GM12878 (cell line): ENCODE measurements around the gene TESK2. TPM values are rescaled to one million over a fixed set of nuclear protein-coding genes. Genes with fewer than 3 reads are reported as not detected.

Source experiments
- ATAC-seq: fragments of 200-7000 bp; cut with Tn5 transposase; 3 replicates; pipeline ENCODE4 v1.9.1; 2020; ENCODE audit warnings: mild to moderate bottlenecking, moderate library complexity
- BruUV-seq: library from RNA; stranded (reverse); fragments of 400-500 nt; replicated peaks from 2 replicates; lab custom pipeline; 2021; lab: Mats Ljungman, UMichigan
- CTCF ChIA-PET: fragments of 300-600 bp; sonication (Branson Sonifier 250); formaldehyde crosslinking; extraction: SDS; loops from one replicate; lab custom pipeline; 2021; ENCODE audit warnings: inconsistent platforms; lab: Yijun Ruan, JAX
- POLR2A ChIA-PET: fragments of 350-600 bp; formaldehyde crosslinking; extraction: SDS; loops from one replicate; lab custom pipeline; 2021; ENCODE audit warnings: inconsistent platforms; lab: Charles Lee
- RAD21 ChIA-PET: fragments of 300-600 bp; sonication (Branson Sonifier 250); formaldehyde crosslinking; loops from one replicate; lab custom pipeline; 2023; ENCODE audit warnings: antibody characterized with exemption; ENCODE audit not compliant: unreplicated experiment; lab: Charles Lee
- SMC1A ChIA-PET: fragments of 300-600 bp; sonication (Branson Sonifier 250); formaldehyde crosslinking; loops from one replicate; lab custom pipeline; 2023; ENCODE audit not compliant: unreplicated experiment, uncharacterized antibody; lab: Charles Lee
- DNase-seq: peaks from one replicate; pipeline ENCODE4 v3.0.0-alpha.2; 2011; ENCODE audit warnings: low read depth, low spot score
- FAIRE-seq: peaks from 3 replicates; lab custom pipeline; 2011; peaks lifted over from hg19 to GRCh38; lab: Jason Lieb, UNC
- H2AFZ ChIP-seq: 2 replicates; pipeline ENCODE4 v1.6.0; 2011; ENCODE audit warnings: low read depth, low read length, control low read depth; ENCODE audit not compliant: control insufficient read depth
- H3K27ac ChIP-seq: 2 replicates; pipeline ENCODE4 v1.5.1; 2011; ENCODE audit warnings: control low read depth; ENCODE audit not compliant: control insufficient read depth, insufficient read depth
- H3K27me3 ChIP-seq, 2 experiments: replicated peaks in 1 of 2; 2 replicates each; pipeline versions ENCODE4 v1.6.0 to v1.6.1; 2011; ENCODE audit warnings: low read length in 1 of 2; ENCODE audit not compliant: control insufficient read depth in 2 of 2, insufficient read depth in 2 of 2
- H3K36me3 ChIP-seq, 2 experiments: 2 replicates each; pipeline ENCODE4 v1.5.1; 2011; ENCODE audit warnings: low read length in 1 of 2; ENCODE audit not compliant: control insufficient read depth in 2 of 2, insufficient read depth in 2 of 2
- H3K4me1 ChIP-seq: 2 replicates; pipeline ENCODE4 v1.6.1; 2011; ENCODE audit warnings: mild to moderate bottlenecking, low read length, moderate library complexity, mixed read lengths; ENCODE audit not compliant: control insufficient read depth, insufficient read depth
- H3K4me2 ChIP-seq: 2 replicates; pipeline ENCODE4 v1.6.0; 2011; ENCODE audit warnings: control low read depth; ENCODE audit not compliant: control insufficient read depth, insufficient read depth
- H3K4me3 ChIP-seq: fragments of 200-600 bp; sonication (generic); 2 replicates; pipeline ENCODE4 v1.5.1; 2016
- H3K79me2 ChIP-seq: 2 replicates; pipeline ENCODE4 v1.6.0; 2011; ENCODE audit warnings: low read length; ENCODE audit not compliant: control insufficient read depth, insufficient read depth
- H3K9ac ChIP-seq: 2 replicates; pipeline ENCODE4 v1.8.0; 2011; ENCODE audit warnings: low read length, control low read depth, mixed read lengths; ENCODE audit not compliant: control insufficient read depth, insufficient read depth
- H3K9me3 ChIP-seq: replicated peaks from 3 replicates; pipeline ENCODE4 v1.5.1; 2011; ENCODE audit warnings: mild to moderate bottlenecking, low read length; ENCODE audit not compliant: control insufficient read depth, insufficient read depth
- H4K20me1 ChIP-seq: 2 replicates; pipeline ENCODE4 v1.6.0; 2011; ENCODE audit not compliant: control insufficient read depth, insufficient read depth
- MEF2B ChIP-seq: fragments of 450-650 bp; IDR thresholded peaks from 2 replicates; pipeline ENCODE4 v1.6.1; 2018; ENCODE audit warnings: mild to moderate bottlenecking, moderate library complexity; ENCODE audit not compliant: partially characterized antibody, poor library complexity, severe bottlenecking
- NFIC ChIP-seq: IDR thresholded peaks from 2 replicates; pipeline ENCODE4 v1.6.1; 2012; ENCODE audit warnings: low read depth, mild to moderate bottlenecking, inconsistent platforms, low read length, moderate library complexity
- PBX3 ChIP-seq: IDR thresholded peaks from 2 replicates; pipeline ENCODE4 v1.6.1; 2011; ENCODE audit warnings: mild to moderate bottlenecking, low read depth, low read length, moderate library complexity; ENCODE audit not compliant: insufficient replicate concordance
- WGBS: methylation state at CpG from one replicate; pipeline ENCODE4 v1.1.6; 2016; ENCODE audit warnings: low lambda C conversion rate; ENCODE audit not compliant: insufficient replicate concordance, insufficient coverage; ENCODE audit errors: missing lambda C conversion rate; 5-methylcytosine and 5-hydroxymethylcytosine counted together
- in situ Hi-C: fragments of 300-500 bp; cut with MboI; formaldehyde crosslinking; loops from 9 replicates; pipeline ENCODE4 v1.14.3; 2018; ENCODE audit warnings: mixed read lengths
- intact Hi-C: fragments of 100-400 bp; cut with micrococcal nuclease; formaldehyde crosslinking; loops from one replicate; pipeline ENCODE4 v1.14.2; 2022; ENCODE audit not compliant: unreplicated experiment
- polyA plus RNA-seq, 11 experiments: library from polyadenylated mRNA; depleted of rRNA in 4 of 11; unstranded in 6 of 11; stranded (reverse) in 5 of 11; fragments of >200 nt; fragmentation: Nextera tagmentation in 4 of 11; fragmentation: Illumina TruSeq in 1 of 11; extraction: Ambion mirVana in 4 of 11; extraction: Trizol in 1 of 11; gene quantifications; 1 replicate in 1 of 11; 2 replicates in 10 of 11; pipeline versions ENCODE4 v1.2.1 to v1.2.3, GENCODE V29; 2011 to 2016; ENCODE audit warnings: inconsistent platforms in 2 of 11, missing spikeins in 2 of 11, low read depth in 1 of 11
- total RNA-seq, 4 experiments: library from RNA; depleted of rRNA in 3 of 4; stranded (reverse); fragments of >200 nt in 3 of 4; fragmentation: Illumina TruSeq in 1 of 4; extraction: Trizol in 1 of 4; gene quantifications; 2 replicates each; pipeline versions ENCODE4 v1.2.1 to v1.2.3, GENCODE V29; 2013 to 2021

TESK2 gene
- total and polyA plus RNA-seq, 10 of the 15 experiments (the other 5 are each of a cell fraction or from before 2014, with no cell fraction given): 2.2 to 10.0 (median 5.7) TPM

- no peak for TF ChIP-seq PBX3
Measured at GRCh38 chr1:45378184-45378583, 112.8 kb downstream of the TESK2 start (continued).

- H3K9ac ChIP-seq: no peak overlapping the region; the same call in 1 of the 2 replicates
- BruUV-seq: no TSS peak
- ChIA-PET RAD21 (interaction anchor here (1.6 to 6.2 kb wide), 2 partner anchors 14 to 116 kb away, joined by 4 to 38 read pairs; partner anchors contain the start of gene TESK2), CTCF (interaction anchor here (1.4 to 4.8 kb wide), 5 partner anchors 10 to 117 kb away, joined by 5 to 21 read pairs (median 8); no protein-coding TSS in a partner anchor), SMC1A (interaction anchor here (0.6 to 1.5 kb wide), 4 partner anchors 12 to 591 kb away, joined by 3 read pairs; no protein-coding TSS in a partner anchor), POLR2A (interaction anchor here (0.5 to 0.7 kb wide), 5 partner anchors 15 to 68 kb away, joined by 3 to 7 read pairs (median 4); no protein-coding TSS in a partner anchor)
- no peaks in the 10 kb centered on the region; the same call in 2 of the 3 replicates for H3K9me3 ChIP-seq
- H3K79me2 ChIP-seq: no peaks in the 10 kb centered on the region
- H3K4me3 ChIP-seq: no peak overlapping the region
- DNase-seq: no peak
- WGBS: 23% methylated on average over 3 of the region's 3 CpGs
- no peaks in the 10 kb centered on the region for H4K20me1 ChIP-seq
- H2AFZ ChIP-seq: no peak overlapping the region
- H3K4me2 ChIP-seq: peak overlapping the region; percentile 71
- H3K36me3 ChIP-seq: no peaks in the 10 kb centered on the region
- ATAC-seq: peak; percentile 43
- TF ChIP-seq MEF2B: peak; percentile 34
- no peak for TF ChIP-seq NFIC
- peaks cover 48% of the 10 kb centered on the region for H3K4me1 ChIP-seq
- in situ Hi-C loops: no loop called here
- no peaks in the 10 kb centered on the region for H3K27me3 ChIP-seq
- FAIRE-seq: no peak
- intact Hi-C loops: no loop called here
- H3K27ac ChIP-seq: peak overlapping the region; percentile 37; the same call in 1 of the 2 replicates
Measured at GRCh38 chr1:45375104-45376090, 115.6 kb downstream of the TESK2 start.
